NCI-H748 treated with DMSO at 0.1 percent for 48 hours (cell line): ENCODE data around the gene ACOT9.
"Not testable (repeated sequence)": the region's sequence is repeated elsewhere in the genome, so short reads cannot be mapped to it uniquely, and the experiment has no call there.

Source experiments
- DNase-seq: peaks from one replicate; lab custom pipeline; 2025; lab: John Stamatoyannopoulos, UW

Gene ACOT9

GRCh38 chrX:23765449-23765848 is 22.4 kb upstream of the ACOT9 start:
- no peak for DNase-seq

GRCh38 chrX:23764188-23764984 is 21.3 kb upstream of the ACOT9 start:
- DNase-seq = no peak

- DNase-seq = no peak
Measured at GRCh38 chrX:23759821-23760220, 16.7 kb upstream of the ACOT9 start.

- peak; percentile 30 for DNase-seq
Measured at GRCh38 chrX:23756165-23756564, 13.1 kb upstream of the ACOT9 start.

GRCh38 chrX:23754664-23755063 is 11.6 kb upstream of the ACOT9 start:
- no peak for DNase-seq

- DNase-seq = no peak
Measured at GRCh38 chrX:23752740-23753415, 9.8 kb upstream of the ACOT9 start.

- DNase-seq = no peak
Measured at GRCh38 chrX:23749576-23749975, 6.5 kb upstream of the ACOT9 start.

GRCh38 chrX:23749129-23749528 is 6.1 kb upstream of the ACOT9 start:
- no peak for DNase-seq

GRCh38 chrX:23745786-23746185 is 2.7 kb upstream of the ACOT9 start:
- DNase-seq = no peak

GRCh38 chrX:23743623-23743971 is 521 bp upstream of the ACOT9 start:
- DNase-seq = not testable (repeated sequence)

GRCh38 chrX:23742174-23742696 is 841 bp downstream of the ACOT9 start:
- no peak for DNase-seq

- no peak for DNase-seq
Measured at GRCh38 chrX:23737413-23737812, 5.7 kb downstream of the ACOT9 start.

- peak; percentile 74 for DNase-seq
Measured at GRCh38 chrX:23736030-23736429, 7.0 kb downstream of the ACOT9 start.

GRCh38 chrX:23732704-23733103 is 10.4 kb downstream of the ACOT9 start:
- no peak for DNase-seq

GRCh38 chrX:23731951-23732350 is 11.1 kb downstream of the ACOT9 start:
- no peak for DNase-seq

GRCh38 chrX:23729214-23729613 is 13.9 kb downstream of the ACOT9 start:
- DNase-seq = no peak

- DNase-seq = no peak
Measured at GRCh38 chrX:23727206-23727605, 15.9 kb downstream of the ACOT9 start.

GRCh38 chrX:23726191-23726590 is 16.9 kb downstream of the ACOT9 start:
- DNase-seq = no peak

GRCh38 chrX:23720117-23720677 is 22.9 kb downstream of the ACOT9 start:
- no peak for DNase-seq

- DNase-seq = no peak
Measured at GRCh38 chrX:23705235-23705634, 37.8 kb downstream of the ACOT9 start.

- no peak for DNase-seq
Measured at GRCh38 chrX:23704673-23705206, 38.3 kb downstream of the ACOT9 start.

- DNase-seq = no peak
Measured at GRCh38 chrX:23699636-23700194, 43.4 kb downstream of the ACOT9 start.
